A172 (cell line): ENCODE measurements around the gene ATP2B3. TPM values are rescaled to one million over a fixed set of nuclear protein-coding genes. Genes with fewer than 3 reads are reported as not detected.
A peak's percentile ranks its signal among the peaks of the same experiment; 100 is the strongest.

Experiments used
- DNase-seq: peaks from one replicate; pipeline ENCODE4 v3.0.0-alpha.2; 2015; ENCODE audit warnings: low spot score
- total RNA-seq: library from RNA; depleted of rRNA; stranded (reverse); fragments of >200 nt; shearing (Covaris generic); gene quantifications from 2 replicates; pipeline ENCODE4 v1.2.3, GENCODE V29; 2014; rRNA removed

ATP2B3 gene
- total RNA-seq, result not detected in 2 replicates

DNA sequence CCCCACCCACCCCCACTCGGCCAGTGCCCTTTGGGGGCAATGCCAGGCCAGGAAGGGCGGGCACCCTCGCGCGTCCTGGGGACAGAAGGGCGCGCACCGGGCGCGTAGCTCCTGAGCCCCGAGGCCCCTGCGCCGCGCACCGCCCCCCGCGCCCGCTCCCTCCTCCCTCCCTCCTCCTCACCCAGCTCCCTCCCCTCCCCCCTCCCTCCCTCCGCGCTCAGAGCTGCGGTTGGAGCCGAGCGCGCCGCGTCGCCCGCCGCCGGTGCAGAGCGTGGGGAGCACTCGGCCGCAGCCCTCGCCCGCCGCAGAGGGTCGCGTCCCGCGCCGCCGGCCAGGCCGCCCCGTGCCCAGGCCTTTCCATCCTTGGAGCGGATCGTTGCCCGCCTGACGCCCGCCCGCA is at the start of gene ATP2B3:
Gene ATP2B3 (plus strand): TSS at position 220 of the 400 bp plus-strand sequence. CDS start 18,606 bp downstream, outside the sequence.
- no peak for DNase-seq

- no peak for DNase-seq
These were observed 49.3 kb upstream of the ATP2B3 start for GRCh38 chrX:153468008-153468580.

DNA sequence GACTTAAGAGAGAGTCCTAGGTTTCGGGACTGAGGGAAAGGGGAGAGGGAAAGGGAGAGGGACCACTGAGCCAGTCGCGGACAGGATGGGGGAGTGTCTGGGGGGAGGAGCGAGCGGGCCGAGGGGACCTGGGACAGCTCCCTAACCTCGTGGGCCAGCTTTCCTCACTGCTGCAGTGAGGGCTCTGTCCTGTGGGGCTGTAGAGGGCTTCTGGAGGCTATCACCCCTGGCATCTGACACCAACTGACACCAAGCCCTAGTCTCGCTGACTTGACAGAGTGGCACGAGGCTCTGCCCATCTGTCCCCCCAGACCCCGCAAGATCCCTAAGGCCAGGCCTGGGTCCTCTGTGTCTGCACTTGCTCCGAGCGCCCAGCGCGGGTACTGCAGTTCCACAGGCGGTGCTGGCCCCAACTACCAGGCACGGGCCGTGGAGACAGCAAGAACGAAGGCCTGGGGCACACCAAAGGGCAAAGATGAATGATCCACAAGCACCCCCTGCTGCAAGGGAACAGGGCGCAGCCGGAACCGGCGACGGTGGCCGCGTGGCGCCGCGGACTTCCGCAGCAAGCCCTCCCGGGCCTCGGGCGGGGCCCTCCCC is 47.5 kb upstream of the ATP2B3 start:
- peak; percentile 32 for DNase-seq

DNA sequence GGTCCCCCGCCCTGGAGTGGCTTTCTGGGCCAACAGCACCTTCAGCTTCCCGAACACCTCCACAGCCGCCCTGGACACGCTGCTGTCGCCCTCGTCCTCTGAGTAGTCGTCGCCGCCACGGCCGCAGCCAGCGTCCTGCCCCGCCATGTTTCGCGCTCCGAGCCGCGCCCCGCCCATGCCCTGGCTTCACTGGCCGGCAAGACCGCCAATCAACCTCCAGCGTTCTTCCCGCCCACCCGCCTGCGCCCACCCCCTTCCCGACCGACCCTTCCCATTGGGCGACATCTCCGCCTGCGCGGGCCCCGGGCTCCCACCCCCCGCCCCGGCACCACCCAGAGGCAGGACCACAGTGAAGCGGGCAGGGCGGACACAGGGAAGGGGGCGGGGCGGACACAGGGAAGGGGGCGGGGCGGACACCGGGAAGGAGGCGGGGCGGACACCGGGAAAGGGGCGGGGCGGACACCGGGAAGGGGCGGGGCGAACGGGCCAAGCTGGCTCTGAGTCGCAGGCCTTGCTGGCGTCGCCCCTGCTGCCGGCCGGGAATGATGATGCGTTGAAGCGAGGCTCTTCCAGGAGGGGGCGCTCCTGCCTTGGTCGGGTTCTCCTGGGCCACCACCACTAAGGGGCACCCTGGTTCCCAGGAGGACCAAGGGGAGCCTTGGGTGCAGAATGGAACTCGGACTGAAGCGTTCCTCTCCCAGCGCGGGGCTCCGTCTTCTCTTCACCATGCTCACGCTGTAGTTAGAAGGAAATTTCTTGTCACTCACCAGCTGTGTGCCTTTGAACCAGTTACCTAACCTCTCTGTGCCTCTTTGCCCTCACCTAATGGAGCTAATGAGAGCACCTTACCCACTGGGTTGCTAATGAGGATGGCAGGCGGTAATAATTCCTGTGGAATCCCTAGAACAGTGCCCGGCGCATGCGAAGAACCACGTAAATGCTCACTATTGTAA is 46.8 kb upstream of the ATP2B3 start, which contains the start of gene HAUS7:
Gene HAUS7 (minus strand): TSS at position 166 of the 953 bp plus-strand sequence. CDS start 19 bp downstream, at position 147.
- DNase-seq, result peak; percentile 88

DNA sequence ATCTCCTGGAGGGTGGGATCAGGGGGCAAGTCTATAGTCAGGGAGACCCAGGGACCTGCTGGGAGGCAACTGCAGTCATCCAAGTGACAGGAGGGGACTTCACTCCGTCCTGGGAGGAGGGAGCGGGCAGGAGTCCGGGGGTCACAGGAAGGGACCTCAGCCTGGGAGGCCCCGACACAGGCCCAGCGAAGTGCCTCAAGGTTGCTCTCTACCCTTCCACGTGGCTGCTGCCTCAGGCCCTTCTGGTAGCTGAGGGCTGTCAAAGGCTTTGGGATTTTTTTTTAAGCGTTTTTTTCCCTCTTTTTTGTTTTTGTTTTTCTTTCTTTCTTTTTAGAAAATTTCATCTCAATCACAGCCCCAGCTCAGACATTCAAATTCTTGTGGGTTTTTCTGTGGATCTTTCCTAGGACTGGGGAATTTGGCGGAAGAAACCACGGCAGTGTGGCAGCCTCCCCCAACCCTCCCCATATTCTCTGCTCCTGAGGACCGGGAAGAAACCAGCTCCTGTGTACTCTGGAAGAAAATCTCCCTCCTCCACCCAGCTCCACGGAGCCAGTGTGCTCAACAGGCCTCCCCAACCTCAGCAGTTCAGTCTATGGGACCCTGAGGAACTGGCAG is 45.7 kb upstream of the ATP2B3 start:
- no peak for DNase-seq

DNA sequence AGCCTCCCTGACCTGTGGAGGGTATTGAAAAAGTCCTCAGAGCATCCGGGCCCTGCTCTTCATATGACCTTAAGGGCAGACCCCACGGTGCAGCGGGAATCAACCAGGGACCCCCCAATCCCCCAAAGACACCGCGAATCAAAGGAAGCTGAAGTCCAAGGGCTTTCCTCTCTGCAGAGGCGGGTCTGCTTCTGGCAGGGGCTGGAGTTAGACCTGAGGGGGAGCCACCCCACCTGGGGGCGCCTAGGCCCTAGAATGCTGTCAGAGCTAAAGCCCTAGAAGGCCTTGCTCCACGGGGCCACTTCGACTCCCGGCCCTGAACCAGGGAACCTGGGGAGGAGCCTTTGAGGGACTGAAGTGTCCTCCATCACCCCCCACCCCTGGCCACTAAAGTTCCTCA is 44.3 kb upstream of the ATP2B3 start:
- DNase-seq, result no peak

DNA sequence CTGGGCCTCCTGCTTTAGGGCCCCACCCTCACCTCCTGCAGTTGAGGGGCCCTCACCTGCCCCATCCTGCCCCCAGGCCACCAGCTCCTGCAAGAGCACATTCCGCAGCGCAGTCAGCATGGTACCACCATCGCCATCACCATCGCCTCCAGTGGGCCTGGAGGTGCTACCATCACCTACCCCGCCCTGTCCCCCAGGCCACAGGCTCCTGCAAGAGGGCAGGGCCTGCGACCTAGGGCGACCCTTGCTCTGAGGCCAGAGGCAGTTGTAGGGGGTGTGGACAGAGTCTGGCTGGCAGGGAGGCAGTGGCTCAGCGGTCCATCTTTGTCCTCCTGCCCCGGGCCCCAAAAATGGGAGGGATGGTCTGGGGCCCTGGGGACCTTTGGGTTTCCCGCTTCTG is 43.2 kb upstream of the ATP2B3 start:
- DNase-seq, result no peak

DNA sequence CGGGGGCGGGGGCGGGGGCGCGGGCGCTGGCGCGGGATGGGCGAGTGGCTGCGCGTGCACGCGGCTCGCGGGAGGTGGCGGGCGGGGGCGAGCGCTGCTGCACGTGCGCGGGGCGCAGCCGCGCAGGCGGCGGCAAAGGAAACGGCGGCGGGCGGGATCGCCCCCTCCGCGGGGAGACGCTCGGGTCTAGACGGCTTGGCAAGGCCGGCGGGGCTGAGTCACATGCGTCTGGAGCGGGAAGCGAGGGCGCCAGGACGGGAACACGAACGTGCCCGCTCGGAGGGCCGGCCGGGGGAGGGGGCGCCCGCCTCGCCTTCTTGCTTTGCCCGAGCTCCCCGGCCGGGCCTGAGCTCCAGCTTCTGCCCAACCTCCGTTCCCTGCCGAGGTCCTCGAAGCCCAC is 42.7 kb upstream of the ATP2B3 start:
- no peak for DNase-seq

DNA sequence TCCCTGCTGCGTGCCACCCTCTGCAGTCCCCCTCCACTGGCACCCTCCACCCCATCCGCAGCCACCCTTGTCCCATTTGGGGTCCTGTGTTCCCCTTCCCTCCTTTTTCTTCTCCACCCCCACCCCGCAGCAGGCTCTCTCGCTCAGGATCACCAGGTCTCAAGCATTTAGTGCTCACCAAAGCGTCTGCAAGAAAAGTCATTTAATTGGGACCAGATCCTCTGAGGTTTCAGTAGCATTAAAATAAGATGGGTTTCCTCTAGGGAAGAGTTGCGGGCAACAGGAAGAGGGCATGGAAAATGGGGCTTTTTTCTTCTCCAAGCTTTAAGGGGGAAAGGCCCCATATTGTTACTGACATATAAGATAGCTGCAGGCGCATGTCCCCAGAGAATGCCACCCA is 42.2 kb upstream of the ATP2B3 start:
- DNase-seq, result no peak

DNA sequence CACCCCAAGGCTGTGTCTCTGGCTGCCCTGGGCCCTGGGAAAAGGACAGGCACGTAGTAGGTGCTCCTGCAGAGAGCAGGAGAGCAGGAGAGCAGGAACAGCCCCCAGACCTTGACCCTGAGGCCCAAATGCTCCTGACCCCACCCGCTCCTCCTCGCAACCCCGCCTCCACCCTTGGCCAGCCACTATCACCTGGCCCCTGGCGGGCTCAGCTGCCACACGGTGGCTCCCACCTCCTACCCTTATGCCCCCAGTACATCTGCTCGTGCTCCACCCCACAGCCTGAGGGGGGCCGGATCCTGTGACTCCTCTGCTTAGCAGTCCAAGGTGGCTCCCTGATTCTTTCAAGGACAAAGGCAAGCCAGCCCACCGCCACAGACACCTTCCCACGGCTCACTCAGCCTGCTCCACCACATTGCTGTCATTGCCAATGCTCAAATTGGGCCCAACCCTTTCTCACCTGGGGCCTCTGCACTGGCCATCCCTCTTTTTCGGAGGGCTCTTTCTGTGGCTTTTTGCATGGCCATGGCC is 41.6 kb upstream of the ATP2B3 start:
- DNase-seq, result no peak

DNA sequence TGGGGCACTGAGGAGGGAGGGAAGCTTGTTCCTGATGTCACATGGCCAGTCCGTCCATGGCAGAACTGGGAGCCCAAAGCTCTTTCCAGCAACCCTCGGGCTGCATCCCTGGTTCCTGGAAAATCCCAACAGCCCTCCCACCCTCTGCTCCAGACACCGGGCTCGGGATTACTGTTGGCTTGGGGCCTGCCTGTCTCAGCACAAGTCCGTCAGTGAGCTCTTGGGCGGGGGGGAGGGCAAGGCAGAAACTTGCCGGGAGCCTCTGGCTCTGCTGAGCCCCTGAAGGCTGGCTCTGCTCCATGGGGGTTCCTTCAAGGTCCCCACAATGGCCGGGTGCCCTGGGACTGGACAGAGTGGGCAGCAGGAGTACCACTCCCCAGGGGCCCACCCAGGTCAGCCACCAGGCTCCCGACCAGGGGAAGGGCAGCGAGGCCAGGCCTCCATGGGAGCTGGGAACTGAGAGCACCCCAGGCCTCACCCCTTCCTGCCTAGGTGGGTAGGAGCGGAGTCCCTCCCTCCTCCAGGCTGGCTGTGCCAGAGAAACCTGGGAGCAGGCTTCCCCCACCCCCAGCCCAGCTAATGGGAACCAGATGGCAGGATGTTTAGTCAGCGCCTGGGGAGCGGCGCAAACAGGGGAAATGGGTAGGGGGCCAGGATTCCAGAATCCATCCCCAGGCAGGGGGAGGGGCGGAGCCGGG is 40.6 kb upstream of the ATP2B3 start:
- peak; percentile 70 for DNase-seq

- DNase-seq, result no peak
These were observed 40.0 kb upstream of the ATP2B3 start for GRCh38 chrX:153477364-153477857.

- DNase-seq, result no peak
These were observed 39.5 kb upstream of the ATP2B3 start for GRCh38 chrX:153477901-153478300.

GRCh38 chrX:153478746-153479145 is 38.7 kb upstream of the ATP2B3 start:
- no peak for DNase-seq

GRCh38 chrX:153481043-153481442 is 36.4 kb upstream of the ATP2B3 start:
- no peak for DNase-seq

GRCh38 chrX:153482376-153483015 is 34.9 kb upstream of the ATP2B3 start:
- DNase-seq, result no peak

GRCh38 chrX:153485396-153486080 is 31.9 kb upstream of the ATP2B3 start:
- DNase-seq, result no peak

DNA sequence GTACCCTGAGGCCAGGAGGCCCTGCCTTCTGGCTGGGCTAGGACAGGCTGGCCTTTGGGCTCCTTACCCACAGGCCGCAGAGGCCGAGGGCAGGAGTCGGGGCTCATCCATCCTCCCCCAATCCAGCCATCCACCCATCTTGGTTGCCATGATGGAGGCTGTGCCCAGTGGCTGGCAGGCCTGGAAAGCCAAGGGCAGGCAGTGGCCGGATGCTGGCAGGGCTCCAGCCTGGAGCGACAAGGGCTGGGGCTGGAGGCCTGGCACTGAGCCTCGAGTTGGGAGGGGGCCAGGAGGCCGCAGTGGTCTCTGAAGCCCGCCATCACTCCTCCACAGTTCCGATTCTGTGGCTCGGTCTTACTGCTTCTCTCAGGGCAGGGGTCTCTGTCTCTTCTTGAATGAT is 31.3 kb upstream of the ATP2B3 start:
- DNase-seq, result no peak

- DNase-seq, result no peak
These were observed 29.8 kb upstream of the ATP2B3 start for GRCh38 chrX:153487590-153488071.
